CD4-positive, CD25-positive, alpha-beta regulatory T cell (primary cell): Measurements from ENCODE around the gene CUEDC2. TPM values are rescaled to one million over a fixed set of nuclear protein-coding genes. Genes with fewer than 3 reads are reported as not detected.
A peak's percentile ranks its signal among the peaks of the same experiment; 100 is the strongest.

Experiments used
- ATAC-seq, 2 donors: fragments of 150-1000 bp; cut with Tn5 transposase; one replicate each; pipeline ENCODE4 v1.10.0; 2021; ENCODE audit warnings: low read depth in 2 of 2, moderate number of reproducible peaks in 2 of 2, moderate library complexity in 1 of 2
- DNase-seq, 3 donors: peaks; one replicate each; pipeline versions ENCODE4 v3.0.0 to v3.0.0-alpha.2; 2012 to 2022; ENCODE audit warnings: mixed read lengths in 1 of 3
- H3K27ac ChIP-seq: one replicate; pipeline ENCODE4 v1.7.0; 2013; ENCODE audit warnings: mild to moderate bottlenecking, low read length; ENCODE audit not compliant: insufficient read depth, poor library complexity, severe bottlenecking
- H3K27me3 ChIP-seq: one replicate; pipeline ENCODE4 v1.7.0; 2013; ENCODE audit warnings: low read length; ENCODE audit not compliant: control insufficient read depth, insufficient read depth
- H3K36me3 ChIP-seq: one replicate; pipeline ENCODE4 v1.7.0; 2013; ENCODE audit warnings: mild to moderate bottlenecking, low read length, moderate library complexity; ENCODE audit not compliant: control insufficient read depth, insufficient read depth
- H3K4me1 ChIP-seq: 2 replicates; pipeline ENCODE4 v1.7.0; 2013; ENCODE audit warnings: mild to moderate bottlenecking, low read length; ENCODE audit not compliant: insufficient read depth, control insufficient read depth, poor library complexity, severe bottlenecking
- H3K4me3 ChIP-seq: one replicate; pipeline ENCODE4 v1.7.0; 2013; ENCODE audit warnings: low read depth, mild to moderate bottlenecking, low read length, moderate library complexity
- H3K9me3 ChIP-seq, 2 experiments: 1 replicate in 1 of 2; 2 replicates in 1 of 2; pipeline ENCODE4 v1.7.0; 2013; ENCODE audit warnings: low read length in 2 of 2, mild to moderate bottlenecking in 1 of 2, moderate library complexity in 1 of 2; ENCODE audit not compliant: control insufficient read depth in 2 of 2
- H3K27ac Mint-ChIP-seq, 3 donors: one replicate each; pipeline ENCODE4 v1.8.0; 2020 to 2022; ENCODE audit warnings: mild to moderate bottlenecking in 3 of 3, mixed read lengths in 3 of 3, moderate library complexity in 2 of 3
- H3K27me3 Mint-ChIP-seq: one replicate; pipeline ENCODE4 v1.8.0; 2022; ENCODE audit warnings: mild to moderate bottlenecking, mixed read lengths
- H3K36me3 Mint-ChIP-seq: one replicate; pipeline ENCODE4 v1.8.0; 2020; ENCODE audit warnings: mixed read lengths
- H3K4me1 Mint-ChIP-seq, 4 donors: one replicate each; pipeline ENCODE4 v1.8.0; 2020 to 2022; ENCODE audit warnings: mixed read lengths in 4 of 4, mild to moderate bottlenecking in 1 of 4
- H3K4me3 Mint-ChIP-seq, 4 donors: one replicate each; pipeline ENCODE4 v1.8.0; 2020 to 2022; ENCODE audit warnings: mild to moderate bottlenecking in 4 of 4, mixed read lengths in 4 of 4, moderate library complexity in 3 of 4
- H3K9me3 Mint-ChIP-seq, 7 donors: one replicate each; pipeline ENCODE4 v1.8.0; 2020 to 2022; ENCODE audit warnings: mixed read lengths in 7 of 7, mild to moderate bottlenecking in 3 of 7, moderate library complexity in 2 of 7
- polyA plus RNA-seq, 4 donors: library from polyadenylated mRNA; unstranded; fragments of 300-500 nt; fragmentation: Illumina TruSeq; gene quantifications; one replicate each; pipeline ENCODE4 v1.2.3, GENCODE V29; 2021
- total RNA-seq: library from RNA; stranded (reverse); gene quantifications from one replicate; pipeline ENCODE4 v1.2.3, GENCODE V29; 2022

The CUEDC2 gene
- total and polyA plus RNA-seq, 5 donors from 2014 or later = 29.4 to 60.6 (median 51.2) TPM

GRCh38 chr10:102389894-102390293 is 42.5 kb downstream of the CUEDC2 start:
- H3K4me1 Mint-ChIP-seq = peaks cover 4 to 12% (median 8%) of the 10 kb centered on the region in 4 donors
- DNase-seq = no peak
- H3K4me1 ChIP-seq = peaks cover 6% of the 10 kb centered on the region
- peaks cover 8% of the 10 kb centered on the region for H3K27me3 Mint-ChIP-seq
- no peak overlapping the region for H3K27ac Mint-ChIP-seq
- no peaks in the 10 kb centered on the region for H3K36me3 ChIP-seq
- H3K36me3 Mint-ChIP-seq = no peaks in the 10 kb centered on the region
- no peaks in the 10 kb centered on the region for H3K9me3 ChIP-seq
- peak overlapping the region in 1 of 4 donors; percentile 72 for H3K4me3 Mint-ChIP-seq
- no peaks in the 10 kb centered on the region for H3K27me3 ChIP-seq
- no peak for ATAC-seq
- no peak overlapping the region for H3K27ac ChIP-seq
- no peak overlapping the region for H3K4me3 ChIP-seq
- H3K9me3 Mint-ChIP-seq = no peaks in the 10 kb centered on the region

GRCh38 chr10:102384606-102385429 is 47.6 kb downstream of the CUEDC2 start:
- ATAC-seq = no peak
- peaks cover 21% of the 10 kb centered on the region for H3K36me3 Mint-ChIP-seq
- peaks cover 0 to 6% (median 0%) of the 10 kb centered on the region in 4 donors for H3K4me1 Mint-ChIP-seq
- Histone ChIP-seq H3K36me3 (peaks cover 22% of the 10 kb centered on the region), H3K27ac (no peak overlapping the region), H3K27me3 (no peaks in the 10 kb centered on the region), H3K4me3 (no peak overlapping the region), H3K9me3 (no peaks in the 10 kb centered on the region), H3K4me1 (no peaks in the 10 kb centered on the region)
- H3K9me3 Mint-ChIP-seq = no peaks in the 10 kb centered on the region
- no peak overlapping the region for H3K4me3 Mint-ChIP-seq
- DNase-seq = no peak
- no peaks in the 10 kb centered on the region for H3K27me3 Mint-ChIP-seq
- peak overlapping the region in 1 of 3 donors; percentile 76 for H3K27ac Mint-ChIP-seq

GRCh38 chr10:102384053-102384452 is 48.3 kb downstream of the CUEDC2 start:
- peaks cover 0 to under 1% (median 0%) of the 10 kb centered on the region in 7 donors for H3K9me3 Mint-ChIP-seq
- no peak overlapping the region for H3K4me3 Mint-ChIP-seq
- peak overlapping the region in 1 of 3 donors; percentile 32 for H3K27ac Mint-ChIP-seq
- H3K36me3 Mint-ChIP-seq = peaks cover 26% of the 10 kb centered on the region
- H3K27me3 Mint-ChIP-seq = no peaks in the 10 kb centered on the region
- H3K27me3 ChIP-seq = no peaks in the 10 kb centered on the region
- peaks cover 0 to 6% (median 0%) of the 10 kb centered on the region in 4 donors for H3K4me1 Mint-ChIP-seq
- H3K27ac ChIP-seq = no peak overlapping the region
- DNase-seq (peak in 1 of 3 donors; percentile 21), ATAC-seq (no peak)
- H3K4me1 ChIP-seq = no peaks in the 10 kb centered on the region
- no peaks in the 10 kb centered on the region for H3K9me3 ChIP-seq
- H3K36me3 ChIP-seq = peaks cover 29% of the 10 kb centered on the region
- H3K4me3 ChIP-seq = no peak overlapping the region

DNA sequence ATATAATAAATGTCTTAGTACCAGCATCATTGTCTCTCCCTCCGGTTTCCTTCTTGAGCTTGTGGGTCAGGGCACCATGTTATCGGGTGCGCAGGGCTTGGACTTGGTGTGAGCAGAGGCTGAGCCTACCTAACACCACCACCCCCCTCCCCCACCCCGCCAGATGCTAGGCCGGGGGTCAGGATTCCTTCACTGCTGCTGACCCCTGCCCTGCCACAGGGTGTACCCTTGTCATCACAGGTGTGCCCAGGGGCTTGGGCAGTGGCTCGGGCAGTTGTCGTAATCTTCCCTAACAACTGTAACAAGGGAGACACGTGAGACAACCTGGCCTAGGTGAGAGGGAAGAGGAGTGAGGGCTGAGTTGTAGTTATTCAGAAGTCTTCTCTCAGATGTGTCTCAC is 49.5 kb downstream of the CUEDC2 start:
- Mint-ChIP-seq H3K36me3 (peaks cover 28% of the 10 kb centered on the region), H3K27ac (no peak overlapping the region), H3K4me3 (no peak overlapping the region), H3K27me3 (no peaks in the 10 kb centered on the region), H3K9me3 (peaks cover 0 to 3% (median 0%) of the 10 kb centered on the region in 7 donors), H3K4me1 (peaks cover 0 to 6% (median 0%) of the 10 kb centered on the region in 4 donors)
- no peaks in the 10 kb centered on the region for H3K27me3 ChIP-seq
- no peaks in the 10 kb centered on the region for H3K4me1 ChIP-seq
- no peak for ATAC-seq
- H3K4me3 ChIP-seq = no peak overlapping the region
- H3K9me3 ChIP-seq = no peaks in the 10 kb centered on the region
- H3K27ac ChIP-seq = no peak overlapping the region
- peaks cover 38% of the 10 kb centered on the region for H3K36me3 ChIP-seq
- DNase-seq = no peak

GRCh38 chr10:102381983-102382382 is 50.4 kb downstream of the CUEDC2 start:
- no peak for DNase-seq
- H3K27me3 ChIP-seq = no peaks in the 10 kb centered on the region
- Mint-ChIP-seq H3K4me3 (no peak overlapping the region), H3K4me1 (peaks cover 0 to 6% (median 0%) of the 10 kb centered on the region in 4 donors), H3K27me3 (no peaks in the 10 kb centered on the region), H3K9me3 (peaks cover 0 to 3% (median 0%) of the 10 kb centered on the region in 7 donors), H3K27ac (peak overlapping the region in 1 of 3 donors; percentile 41), H3K36me3 (peaks cover 28% of the 10 kb centered on the region)
- ATAC-seq = no peak
- H3K9me3 ChIP-seq = no peaks in the 10 kb centered on the region
- peaks cover 39% of the 10 kb centered on the region for H3K36me3 ChIP-seq
- H3K4me3 ChIP-seq = no peak overlapping the region
- H3K27ac ChIP-seq = no peak overlapping the region
- no peaks in the 10 kb centered on the region for H3K4me1 ChIP-seq

GRCh38 chr10:102379383-102379782 is 53.0 kb downstream of the CUEDC2 start:
- Mint-ChIP-seq H3K36me3 (peaks cover 40% of the 10 kb centered on the region), H3K27ac (no peak overlapping the region), H3K9me3 (peaks cover 0 to 3% (median 0%) of the 10 kb centered on the region in 7 donors), H3K4me3 (no peak overlapping the region), H3K4me1 (no peaks in the 10 kb centered on the region), H3K27me3 (no peaks in the 10 kb centered on the region)
- H3K36me3 ChIP-seq = peaks cover 63% of the 10 kb centered on the region
- ATAC-seq (no peak), DNase-seq (no peak)
- H3K27ac ChIP-seq = no peak overlapping the region
- H3K27me3 ChIP-seq = no peaks in the 10 kb centered on the region
- H3K9me3 ChIP-seq = no peaks in the 10 kb centered on the region
- no peaks in the 10 kb centered on the region for H3K4me1 ChIP-seq
- no peak overlapping the region for H3K4me3 ChIP-seq

DNA sequence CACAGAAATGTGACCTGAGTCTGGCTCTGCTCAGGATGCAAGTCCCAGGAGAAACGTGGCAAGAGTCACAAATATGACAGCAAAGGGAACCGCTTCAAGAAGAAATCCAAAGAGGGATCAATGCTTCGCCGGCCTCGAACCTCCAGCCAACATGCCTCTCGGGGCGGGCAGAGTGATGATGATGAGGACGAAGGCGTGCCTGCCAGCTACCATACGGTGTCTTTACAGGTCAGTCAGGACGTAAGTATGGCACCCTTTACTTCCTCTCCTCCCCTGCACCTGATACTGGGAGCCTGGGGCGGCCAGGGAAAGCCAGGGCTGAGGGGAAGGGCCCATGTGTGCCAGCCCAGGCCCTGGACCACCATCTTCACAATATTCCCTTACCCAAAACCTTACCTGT is 55.5 kb downstream of the CUEDC2 start:
- H3K4me3 ChIP-seq = no peak overlapping the region
- peak overlapping the region in 2 of 3 donors; percentile 20 to 36 for H3K27ac Mint-ChIP-seq
- no peak overlapping the region for H3K4me3 Mint-ChIP-seq
- DNase-seq (no peak), ATAC-seq (no peak)
- H3K36me3 ChIP-seq = peaks cover 75% of the 10 kb centered on the region
- H3K27me3 Mint-ChIP-seq = no peaks in the 10 kb centered on the region
- H3K27ac ChIP-seq = no peak overlapping the region
- peaks cover 0 to 6% (median 0%) of the 10 kb centered on the region in 4 donors for H3K4me1 Mint-ChIP-seq
- H3K4me1 ChIP-seq = no peaks in the 10 kb centered on the region
- H3K9me3 Mint-ChIP-seq = peaks cover 0 to 3% (median 0%) of the 10 kb centered on the region in 7 donors
- H3K27me3 ChIP-seq = no peaks in the 10 kb centered on the region
- H3K9me3 ChIP-seq = no peaks in the 10 kb centered on the region
- H3K36me3 Mint-ChIP-seq = peaks cover 46% of the 10 kb centered on the region

DNA sequence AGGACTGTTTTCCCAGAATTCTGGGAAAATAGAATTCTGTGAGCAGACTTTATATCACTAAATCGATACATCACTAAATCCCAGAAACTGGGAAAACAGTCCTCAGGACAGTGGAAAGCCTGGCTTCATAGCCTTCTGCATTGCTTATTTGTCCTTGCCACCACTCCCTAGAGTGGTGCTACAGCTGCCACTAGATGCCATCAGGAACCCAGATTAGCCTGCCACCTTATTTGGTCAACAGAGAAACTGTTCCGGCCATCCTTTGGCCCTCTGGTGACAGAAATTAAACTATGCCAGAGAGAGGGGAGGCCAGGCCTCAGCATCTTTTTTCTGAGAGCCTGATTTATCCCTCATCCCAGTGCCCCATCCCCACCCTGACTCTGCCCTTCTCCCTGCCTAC is 56.5 kb downstream of the CUEDC2 start:
- Histone ChIP-seq H3K27me3 (no peaks in the 10 kb centered on the region), H3K4me1 (no peaks in the 10 kb centered on the region), H3K27ac (no peak overlapping the region), H3K9me3 (no peaks in the 10 kb centered on the region), H3K4me3 (no peak overlapping the region), H3K36me3 (peaks cover 79% of the 10 kb centered on the region)
- Mint-ChIP-seq H3K27me3 (no peaks in the 10 kb centered on the region), H3K4me1 (peaks cover 0 to 6% (median 0%) of the 10 kb centered on the region in 4 donors), H3K9me3 (peaks cover 0 to 3% (median 0%) of the 10 kb centered on the region in 7 donors), H3K36me3 (peaks cover 44% of the 10 kb centered on the region), H3K27ac (no peak overlapping the region), H3K4me3 (no peak overlapping the region)
- ATAC-seq = no peak
- DNase-seq = no peak
